GM20431 (cell line): Measurements from ENCODE around the gene GLMN.
"Not testable (repeated sequence)": the region's sequence is repeated elsewhere in the genome, so short reads cannot be mapped to it uniquely, and the experiment has no call there.

Experiments
- in situ Hi-C: fragments of 300-500 bp; cut with MseI, MboI; formaldehyde crosslinking; loops from one replicate; pipeline ENCODE4 v1.15.0; 2020; ENCODE audit warnings: low sequenced_read_pairs; ENCODE audit not compliant: unreplicated experiment

Gene GLMN

GRCh38 chr1:92301021-92301420 is 2.2 kb upstream of the GLMN start:
- in situ Hi-C loops = loop anchor here (25.0 kb wide), 1 partner anchor 311 kb away; no protein-coding TSS in a partner anchor

DNA sequence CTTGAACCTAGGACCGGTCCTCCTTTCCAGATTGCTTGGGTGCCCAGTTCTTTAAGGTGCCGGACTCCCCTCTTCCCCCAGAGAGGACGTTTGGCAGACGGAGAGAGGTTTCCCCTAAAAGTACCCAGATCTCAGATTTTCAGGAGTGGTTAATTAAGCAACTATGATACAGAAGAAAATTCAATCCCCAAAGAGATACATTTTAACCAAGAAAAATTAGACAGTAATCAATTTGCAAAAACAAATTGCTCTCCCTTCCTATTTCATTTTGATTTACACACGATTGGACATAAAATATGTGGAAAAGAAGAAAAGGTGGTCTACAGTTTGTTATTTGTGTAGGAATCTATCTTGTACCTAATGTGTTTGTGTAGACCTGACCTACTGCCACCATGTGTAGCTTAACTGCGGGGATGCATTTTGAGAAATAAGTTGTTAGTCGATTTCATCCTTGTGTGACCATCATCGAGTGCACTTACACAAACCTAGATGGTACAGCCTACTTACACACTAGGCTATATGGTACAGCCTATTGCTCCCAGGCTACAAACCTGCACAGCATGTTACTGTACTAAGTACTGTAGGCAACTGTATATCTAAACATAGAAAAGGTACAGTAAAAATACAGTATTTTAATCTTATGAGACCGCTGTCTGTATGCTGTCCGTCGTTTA is 827 bp upstream of the GLMN start:
- in situ Hi-C loops = loop anchor here (25.0 kb wide), 1 partner anchor 313 kb away; no protein-coding TSS in a partner anchor

- in situ Hi-C loops = no loop called here
These were observed 594 bp downstream of the GLMN start for GRCh38 chr1:92298213-92298572.

DNA sequence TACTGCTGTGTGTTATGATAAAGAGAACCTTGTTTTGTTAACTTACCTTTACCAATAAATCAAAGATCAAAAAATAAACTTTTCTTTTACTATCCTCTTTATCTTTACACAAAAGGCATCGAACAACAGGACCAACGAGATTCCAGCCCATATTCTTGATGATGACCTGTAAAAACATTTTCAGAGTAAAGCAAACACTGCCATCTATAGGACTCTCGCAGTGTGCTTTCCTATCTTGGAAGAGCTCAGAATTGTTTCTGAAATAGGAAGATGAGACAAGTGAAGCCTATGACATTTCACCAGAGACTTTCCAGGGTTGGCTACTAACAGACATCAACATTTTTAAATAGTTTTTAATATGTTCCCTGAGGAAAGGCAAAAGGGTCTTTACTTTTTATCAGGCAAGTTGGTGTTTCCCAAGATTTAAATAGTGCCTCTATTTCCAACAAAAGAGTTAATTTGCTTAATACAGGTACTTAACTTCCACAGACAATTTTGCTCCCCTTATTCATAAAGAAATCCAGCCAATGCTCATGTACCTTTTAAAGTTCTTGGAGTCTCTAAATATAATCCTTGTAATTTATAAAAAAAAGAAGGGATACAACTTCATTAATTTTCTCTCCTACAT is 7.3 kb downstream of the GLMN start:
- in situ Hi-C loops = no loop called here

DNA sequence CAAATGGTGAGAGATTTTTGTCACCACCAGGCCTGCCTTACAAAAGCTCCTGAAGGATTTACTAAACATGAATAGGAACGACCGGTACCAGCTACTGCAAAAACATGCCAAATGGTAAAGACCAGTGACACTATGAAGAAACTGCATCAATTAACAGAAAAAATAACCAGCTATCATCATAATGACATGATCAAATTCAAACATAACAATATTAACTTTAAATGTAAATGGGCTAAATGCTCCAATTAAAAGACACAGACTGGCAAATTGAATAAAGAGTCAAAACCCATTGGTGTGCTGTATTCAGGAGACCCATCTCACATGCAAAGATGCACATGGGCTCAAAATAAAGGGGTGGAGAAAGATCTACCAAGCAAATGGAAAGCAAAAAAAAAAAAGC is 17.4 kb downstream of the GLMN start:
- in situ Hi-C loops = not testable (repeated sequence)

DNA sequence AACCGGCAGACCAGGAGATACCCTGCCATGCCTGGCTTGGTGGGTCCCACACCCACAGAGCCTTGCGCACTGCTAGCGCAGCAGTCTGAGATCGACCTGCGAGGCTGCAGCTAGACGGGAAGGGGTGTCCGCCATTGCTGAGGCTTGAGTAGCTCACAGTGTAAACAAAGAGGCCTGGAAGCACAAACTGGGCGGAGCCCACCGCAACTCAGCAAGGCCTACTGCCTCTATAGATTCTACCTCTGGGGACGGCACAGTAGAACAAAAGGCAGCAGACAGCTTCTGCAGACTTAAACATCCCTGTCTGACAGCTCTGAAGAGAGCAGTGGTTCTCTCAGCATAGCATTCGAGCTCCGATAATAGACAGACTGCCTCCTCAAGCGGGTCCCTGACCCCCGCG is 19.0 kb downstream of the GLMN start:
- in situ Hi-C loops = not testable (repeated sequence)

DNA sequence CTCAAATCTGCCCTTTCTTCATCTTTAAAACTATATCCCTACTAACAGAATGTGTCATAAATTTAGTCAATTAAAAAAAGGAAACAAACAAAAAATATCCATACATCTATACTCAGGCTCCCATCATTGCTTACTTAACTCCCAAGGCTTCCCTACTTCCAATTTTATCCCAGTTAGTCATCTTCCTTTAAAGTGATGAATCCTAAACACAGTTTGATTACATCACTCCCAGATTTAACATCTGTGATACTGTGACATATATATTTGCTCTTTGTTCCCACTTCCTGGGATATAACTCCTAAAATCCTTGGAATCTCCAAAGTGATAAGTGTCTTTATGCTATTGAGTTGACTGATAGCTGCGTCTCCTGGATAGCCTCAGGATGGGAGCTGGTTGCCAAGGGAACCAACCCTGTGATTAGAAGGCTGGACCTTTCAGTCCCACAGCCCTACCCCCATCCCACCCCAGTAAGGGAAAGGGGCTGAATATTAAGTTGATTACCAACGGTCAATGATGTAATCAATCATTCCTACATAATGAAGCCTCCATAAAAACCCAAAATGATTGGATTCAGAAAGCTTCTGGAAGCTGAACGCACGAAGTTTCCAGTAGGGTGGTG is 21.6 kb downstream of the GLMN start:
- in situ Hi-C loops = no loop called here

GRCh38 chr1:92276082-92276481 is 22.7 kb downstream of the GLMN start:
- in situ Hi-C loops = no loop called here

- in situ Hi-C loops = no loop called here
These were observed 23.8 kb downstream of the GLMN start for GRCh38 chr1:92274939-92275338.

DNA sequence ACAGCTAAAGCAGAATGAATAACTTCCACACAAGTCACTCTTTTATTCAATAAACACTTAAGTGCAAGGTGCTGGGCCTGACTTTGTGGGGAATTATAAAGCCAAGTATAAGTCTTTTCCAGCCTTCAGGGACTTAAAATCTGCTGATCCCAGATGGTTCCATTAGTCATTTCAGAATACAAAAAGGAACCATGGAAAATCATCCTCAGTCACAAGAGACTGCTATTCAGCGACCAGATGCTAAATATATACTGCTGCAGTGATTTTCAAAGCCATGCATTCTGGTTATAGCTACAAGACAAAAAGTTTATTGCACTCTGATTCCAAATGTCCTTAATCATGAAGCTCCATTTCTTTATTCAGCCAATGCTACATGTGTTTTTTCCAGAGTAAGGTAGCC is 25.7 kb downstream of the GLMN start:
- in situ Hi-C loops = no loop called here

DNA sequence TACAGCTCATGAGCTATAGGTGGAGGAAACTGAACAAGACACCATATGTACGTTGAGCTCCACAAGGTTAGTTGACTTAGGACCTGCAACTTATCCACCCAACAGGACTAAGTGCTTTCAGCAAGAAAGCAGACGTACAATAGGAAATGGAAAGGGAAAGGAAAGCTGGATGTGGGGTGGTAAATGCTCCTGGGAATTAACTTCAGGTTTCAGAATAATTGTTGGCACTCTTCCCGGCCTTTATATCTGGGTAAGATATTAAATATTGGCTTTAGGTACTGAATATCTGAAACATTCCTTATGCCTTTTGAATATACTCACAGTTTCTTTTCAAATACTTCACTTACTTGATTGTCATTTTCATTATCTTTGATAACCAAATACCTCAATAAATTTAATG is 36.3 kb downstream of the GLMN start:
- in situ Hi-C loops = no loop called here

GRCh38 chr1:92259350-92259749 is 39.4 kb downstream of the GLMN start:
- in situ Hi-C loops = no loop called here

DNA sequence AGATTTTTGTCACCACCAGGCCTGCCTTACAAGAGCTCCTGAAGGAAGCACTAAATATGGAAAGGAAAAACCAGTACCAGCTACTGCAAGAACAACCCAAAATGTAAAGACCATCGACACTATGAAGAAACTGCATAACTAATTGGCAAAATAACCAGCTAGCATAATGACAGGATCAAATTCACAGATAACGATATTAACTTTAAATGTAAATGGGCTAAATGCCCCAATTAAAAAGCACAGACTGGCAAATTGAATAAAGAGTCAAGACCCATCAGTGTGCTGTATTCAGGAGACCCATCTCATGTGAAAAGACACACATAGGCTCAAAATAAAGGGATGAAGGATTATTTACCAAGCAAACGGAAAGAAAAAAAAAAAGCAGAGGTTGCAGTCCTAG is 44.1 kb downstream of the GLMN start:
- in situ Hi-C loops = not testable (repeated sequence)

DNA sequence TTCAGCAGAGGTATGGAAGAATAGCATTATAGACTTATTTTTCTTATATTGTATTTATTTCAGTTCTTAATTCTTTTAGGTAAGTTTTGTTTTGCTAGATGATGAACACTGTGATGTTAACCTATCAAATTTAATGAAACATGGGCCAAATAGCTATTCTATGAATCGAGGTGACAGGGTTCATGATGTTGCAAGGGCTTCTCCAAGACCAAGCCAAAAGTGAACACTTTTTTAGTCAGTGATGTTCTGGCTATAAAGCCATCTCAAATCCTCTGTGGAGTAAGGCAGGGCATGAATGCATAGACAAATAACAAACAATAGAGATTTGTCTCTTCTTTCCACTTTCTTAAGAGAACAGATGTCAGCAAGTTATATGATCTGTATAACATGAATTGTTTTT is 54.4 kb downstream of the GLMN start:
- in situ Hi-C loops = no loop called here

DNA sequence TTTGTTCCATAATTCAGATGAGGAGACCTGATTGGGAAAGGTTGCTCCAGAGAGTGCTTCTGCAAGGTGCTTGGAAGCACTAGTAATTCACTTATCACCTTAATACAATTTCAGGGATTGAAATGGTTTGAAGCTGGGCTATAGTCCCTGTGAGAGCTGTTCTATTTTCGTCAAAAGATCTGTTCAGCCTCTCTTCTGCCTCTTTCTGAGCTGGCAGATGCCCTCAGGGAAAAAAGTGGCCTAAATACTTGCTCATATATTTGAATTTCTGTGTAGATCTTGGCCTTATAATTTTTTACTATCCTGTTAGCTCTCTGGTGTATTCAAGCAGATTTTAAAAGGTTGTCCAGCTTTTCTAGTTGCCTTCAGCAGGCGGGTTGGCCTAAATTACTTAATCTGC is 58.8 kb downstream of the GLMN start:
- in situ Hi-C loops = no loop called here

GRCh38 chr1:92230736-92231135 is 68.1 kb downstream of the GLMN start:
- in situ Hi-C loops = no loop called here

DNA sequence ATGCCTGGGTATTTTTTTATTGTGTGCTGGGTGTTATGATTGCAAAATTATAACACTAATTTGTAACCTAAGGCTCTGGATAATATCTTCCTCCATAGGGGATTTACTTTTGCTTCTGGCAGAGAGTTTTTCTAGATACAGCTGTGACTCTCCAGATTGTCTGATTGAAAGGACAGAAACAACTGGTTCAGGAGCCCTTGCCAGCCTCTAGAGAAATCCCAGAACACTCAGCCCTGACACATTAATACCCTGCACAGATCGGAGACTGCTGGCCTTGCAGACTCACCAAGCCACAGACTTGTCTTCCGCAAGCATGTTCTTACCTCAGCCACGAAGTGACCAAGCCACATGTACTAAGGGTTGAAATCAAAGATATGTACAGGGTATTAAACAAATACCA is 70.4 kb downstream of the GLMN start:
- in situ Hi-C loops = no loop called here

- in situ Hi-C loops = no loop called here
These were observed 79.8 kb downstream of the GLMN start for GRCh38 chr1:92219028-92219427.

- in situ Hi-C loops = no loop called here
These were observed 80.2 kb downstream of the GLMN start for GRCh38 chr1:92218559-92218958.

- in situ Hi-C loops = no loop called here
These were observed 81.1 kb downstream of the GLMN start, which contains the start of gene C1orf146 for GRCh38 chr1:92217721-92218120. TSS of gene C1orf146 (plus strand) at chr1:92217915. CDS start at chr1:92231421, 13,506 bp downstream.

DNA sequence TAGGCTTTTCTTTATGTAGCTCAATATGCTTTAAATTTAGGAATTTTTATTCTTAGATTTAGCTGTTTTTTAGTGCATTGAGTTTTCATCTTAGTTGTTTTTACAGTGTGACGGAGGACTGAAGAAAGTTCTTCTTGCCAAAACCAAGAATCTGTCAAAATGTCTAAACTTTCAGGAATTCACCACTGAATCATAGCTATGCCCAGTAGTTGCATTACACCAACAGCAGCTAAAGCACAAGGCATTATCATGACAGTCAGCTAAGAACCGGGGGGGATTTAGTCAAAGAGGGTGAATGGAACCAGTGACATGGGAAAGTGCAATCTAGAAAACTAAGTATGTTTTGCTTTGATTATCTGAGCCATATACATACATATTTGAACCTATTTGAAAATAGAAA is 87.6 kb downstream of the GLMN start:
- in situ Hi-C loops = no loop called here
